Activated CD8-positive, alpha-beta memory T cell treated with anti-CD3 and anti-CD28 coated beads, Interleukin-2, amount 50 U/mL, for 4 hours (primary cell): ENCODE results near the gene FAM53C.
"Not testable (repeated sequence)": the region's sequence is repeated elsewhere in the genome, so short reads cannot be mapped to it uniquely, and the experiment has no call there.

Experiments used
- DNase-seq: peaks from one replicate; pipeline ENCODE4 v3.0.0-alpha.2; 2020

Gene FAM53C

DNA sequence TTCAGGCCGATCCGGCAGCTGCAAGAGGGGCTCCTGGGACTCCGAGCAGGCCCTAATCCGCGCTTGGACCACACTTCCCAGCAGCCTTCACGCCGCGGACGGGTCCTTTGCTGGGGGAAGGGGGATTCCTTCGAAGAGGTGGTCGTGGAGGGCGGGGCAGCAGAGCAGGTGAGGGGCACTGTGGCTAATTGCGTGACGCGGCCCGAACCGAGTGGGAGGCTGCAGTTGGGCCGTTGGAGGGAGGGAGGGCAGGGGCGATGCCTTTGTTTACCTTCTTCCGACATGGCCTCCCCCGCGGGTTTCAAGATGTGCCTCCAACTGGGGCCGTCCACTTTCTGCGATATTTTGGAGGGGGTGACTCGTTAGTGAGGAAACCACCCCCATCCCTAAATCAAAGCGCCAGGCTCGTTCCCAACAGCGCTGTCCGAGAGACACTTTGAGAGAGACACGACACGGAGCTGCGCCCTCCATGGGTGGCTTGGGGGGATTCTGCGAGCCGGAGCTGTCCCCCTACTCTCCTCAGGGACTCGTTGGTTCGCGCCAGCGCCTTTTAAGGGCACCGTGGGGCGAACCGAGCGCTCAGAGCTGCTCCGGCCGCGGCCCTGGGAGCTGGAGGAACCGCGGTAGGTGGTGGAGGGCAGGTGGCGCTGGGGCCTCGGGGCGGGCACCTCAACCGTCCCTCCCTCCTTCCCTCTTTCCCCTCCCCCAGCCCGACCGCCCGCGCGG is at the start of gene FAM53C:
FAM53C (plus strand) TSS at position 582 of the 726 bp plus-strand sequence. CDS start 3,070 bp downstream, outside the sequence.
- peak; percentile 90 for DNase-seq

DNA sequence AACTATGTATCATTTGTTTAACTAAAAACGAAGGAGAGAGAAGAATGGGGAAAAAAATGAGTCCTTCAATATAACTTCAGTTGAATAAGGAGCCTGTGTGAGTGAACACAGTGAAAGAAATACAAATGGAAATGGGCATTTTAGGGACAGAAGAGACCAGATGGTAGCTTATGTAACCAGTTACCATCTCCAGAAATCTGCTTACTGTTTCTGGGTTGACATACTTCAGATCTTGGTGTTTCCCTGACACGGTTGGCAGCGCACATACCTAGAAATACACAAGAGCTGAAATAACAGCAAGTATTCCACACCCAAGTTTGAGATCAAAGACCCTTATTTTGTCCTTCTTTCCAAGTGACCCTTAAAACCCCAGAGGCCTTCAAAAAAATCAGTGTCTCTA is 48.8 kb upstream of the FAM53C start:
- DNase-seq: no peak

GRCh38 chr5:138303372-138303771 is 34.7 kb upstream of the FAM53C start:
- no peak for DNase-seq

- no peak for DNase-seq
Measured at GRCh38 chr5:138305797-138306196, 32.3 kb upstream of the FAM53C start.

GRCh38 chr5:138315751-138316278 is 22.3 kb upstream of the FAM53C start:
- no peak for DNase-seq

GRCh38 chr5:138316355-138316754 is 21.7 kb upstream of the FAM53C start:
- no peak for DNase-seq

- DNase-seq: not testable (repeated sequence)
Measured at GRCh38 chr5:138318211-138318610, 19.9 kb upstream of the FAM53C start.

GRCh38 chr5:138330813-138331448 is 7.1 kb upstream of the FAM53C start:
- DNase-seq: no peak

DNA sequence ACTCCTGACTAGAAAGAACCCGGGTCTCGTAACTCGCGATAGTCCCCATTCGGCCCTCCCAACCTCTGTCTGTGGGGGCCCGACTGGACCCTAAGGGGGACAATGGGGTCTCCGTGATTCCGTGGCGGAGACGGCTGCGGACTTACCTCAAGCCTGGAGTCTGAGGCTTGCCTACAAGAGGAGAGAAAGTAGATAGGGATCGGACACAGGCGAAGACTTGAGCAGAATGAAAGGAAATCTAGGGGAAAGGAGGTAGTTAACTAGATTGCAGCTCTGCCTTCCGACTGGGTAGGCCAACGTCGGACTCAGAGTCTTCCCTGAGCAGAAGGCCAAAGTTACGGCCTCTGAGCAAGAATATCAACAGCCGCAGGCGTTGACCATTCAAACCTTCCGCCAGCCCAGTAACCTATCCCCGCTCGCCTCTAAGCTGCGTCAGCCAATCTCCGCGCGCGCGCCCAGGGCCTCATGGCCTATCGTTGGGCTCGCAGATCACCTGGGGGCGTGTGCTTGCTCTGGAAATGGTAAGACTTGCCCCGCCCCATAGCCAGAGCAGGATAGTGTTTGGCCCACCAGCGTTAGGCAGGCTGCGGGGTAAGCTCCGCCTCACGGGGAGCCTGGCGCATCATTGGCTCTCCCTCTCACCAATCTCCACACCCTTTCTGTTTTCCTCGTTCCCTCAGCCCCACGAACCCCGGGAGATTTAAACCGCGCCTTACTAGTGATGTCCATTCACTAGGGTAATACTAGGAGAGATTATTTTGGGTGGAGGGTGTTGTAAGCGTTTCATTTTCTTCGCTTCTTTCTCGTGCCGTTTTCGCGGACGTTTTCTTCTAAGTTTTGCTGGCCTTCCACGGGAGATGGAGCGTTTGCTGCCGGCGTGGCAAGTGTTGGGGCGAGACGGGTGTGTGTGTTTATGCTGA is 6.4 kb upstream of the FAM53C start, which contains the start of gene CDC25C:
CDC25C (minus strand) TSS at position 356 of the 920 bp plus-strand sequence. CDS start 624 bp downstream, outside the sequence.
- peak; percentile 93 for DNase-seq

GRCh38 chr5:138334867-138335447 is 3.1 kb upstream of the FAM53C start:
- DNase-seq: no peak

DNA sequence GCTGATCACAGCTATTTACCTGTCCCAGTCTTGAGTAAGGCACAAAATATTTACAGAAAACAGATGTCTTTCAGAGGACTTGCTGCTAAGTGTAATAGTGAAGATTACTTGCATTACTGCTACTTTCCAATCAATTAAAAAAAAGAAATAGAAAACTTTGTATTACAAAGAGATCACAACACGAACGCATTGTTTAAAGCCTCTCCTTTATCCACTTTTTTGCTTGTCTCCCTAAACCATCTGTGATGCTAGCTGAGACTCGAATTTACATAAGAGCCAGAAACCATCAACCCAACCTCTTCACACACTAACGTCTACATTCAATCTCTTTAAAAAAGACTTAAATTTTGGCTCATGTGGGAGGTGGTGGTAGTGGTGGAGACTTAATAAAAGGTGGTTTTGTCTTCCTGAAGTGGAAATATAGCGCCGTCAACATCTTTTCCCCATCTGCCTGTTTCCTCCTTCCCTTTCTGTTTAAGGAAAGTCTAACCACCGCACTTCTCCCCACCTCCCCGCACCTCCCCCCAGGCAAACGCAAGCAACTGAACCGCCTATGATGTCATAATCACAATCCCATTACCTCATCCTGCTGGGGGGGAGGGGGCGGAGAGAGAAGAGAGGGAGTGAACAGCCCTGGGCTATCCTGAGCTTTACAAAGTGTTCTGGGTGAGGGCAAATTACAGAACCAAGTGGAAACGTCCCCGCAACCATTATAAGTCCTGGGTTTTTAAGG is 948 bp upstream of the FAM53C start:
- no peak for DNase-seq

DNA sequence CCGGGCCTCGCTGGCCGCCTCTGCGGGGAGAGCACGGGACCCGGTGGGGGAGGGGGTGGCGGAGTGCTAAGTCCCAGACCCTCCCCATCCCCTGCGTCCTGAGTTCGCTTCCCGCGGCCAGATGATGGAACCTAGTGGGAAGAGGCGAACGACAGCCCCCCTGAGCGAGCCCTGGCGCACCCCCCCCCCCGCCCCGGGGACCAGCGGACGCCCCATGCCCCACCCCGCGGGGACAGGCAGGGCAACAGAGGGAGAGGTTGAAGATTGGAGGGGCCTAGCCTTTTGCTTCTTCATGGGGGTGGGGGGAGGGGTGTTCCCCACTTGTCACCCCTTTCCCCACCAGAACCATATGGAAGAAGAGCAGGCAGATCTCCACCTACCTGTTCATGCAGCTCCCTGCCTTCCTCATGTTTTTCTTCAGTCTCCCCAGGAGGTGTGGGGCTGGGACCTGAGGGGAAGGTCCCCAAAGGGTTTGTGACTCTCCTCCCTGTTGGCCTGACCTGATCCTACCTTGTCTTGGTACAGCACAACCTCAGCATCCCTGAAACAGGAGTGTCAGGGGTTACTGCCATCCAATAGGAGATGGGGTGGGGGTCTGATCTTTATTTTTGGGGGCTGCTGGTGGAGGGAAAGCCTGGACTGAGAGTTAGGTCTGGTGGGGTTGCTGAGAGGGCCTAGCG is 485 bp downstream of the FAM53C start:
- no peak for DNase-seq

DNA sequence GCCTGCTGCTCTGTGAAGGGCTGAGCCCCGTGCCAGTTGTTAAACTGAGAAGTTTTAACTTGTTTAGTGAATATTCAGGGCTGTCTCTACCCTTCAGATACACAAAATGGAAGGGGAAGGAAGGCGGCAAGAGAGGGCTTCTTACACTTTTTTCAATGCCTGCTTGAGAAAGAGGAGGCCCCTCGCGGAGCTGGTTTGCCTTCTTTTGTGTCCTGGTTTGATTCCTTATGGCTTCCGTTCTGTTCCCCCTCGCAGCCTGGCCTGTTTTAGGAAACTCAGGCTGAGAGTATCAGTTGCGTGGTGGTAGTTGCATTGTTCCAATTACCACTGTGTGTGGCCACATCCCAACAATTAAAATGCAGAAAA is 1.0 kb downstream of the FAM53C start:
- DNase-seq: no peak

- DNase-seq: no peak
Measured at GRCh38 chr5:138339464-138339863, 1.4 kb downstream of the FAM53C start.

GRCh38 chr5:138340008-138340407 is 1.9 kb downstream of the FAM53C start:
- DNase-seq: no peak

GRCh38 chr5:138344887-138345622 is 7.0 kb downstream of the FAM53C start:
- no peak for DNase-seq

DNA sequence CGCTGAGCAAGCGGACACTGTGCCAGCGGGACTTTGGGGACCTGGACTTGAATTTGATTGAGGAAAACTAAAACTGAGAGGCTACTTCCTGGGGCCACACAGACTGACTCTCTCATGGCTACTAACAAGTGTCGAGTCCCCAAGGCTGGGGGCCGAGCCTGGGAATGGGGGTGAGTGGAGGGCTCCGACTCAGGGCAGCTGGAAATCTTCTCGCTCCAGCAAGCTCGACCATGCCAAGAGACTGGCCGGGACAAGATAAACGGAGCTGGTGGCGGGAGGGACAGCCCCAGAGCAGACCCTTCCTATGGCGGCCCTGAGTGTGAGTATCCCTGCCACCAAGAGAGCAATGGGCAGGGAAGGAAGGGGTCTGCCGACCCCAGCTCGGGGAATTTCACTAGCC is 8.8 kb downstream of the FAM53C start:
- DNase-seq: no peak

- no peak for DNase-seq
Measured at GRCh38 chr5:138349852-138350562, 11.9 kb downstream of the FAM53C start.

DNA sequence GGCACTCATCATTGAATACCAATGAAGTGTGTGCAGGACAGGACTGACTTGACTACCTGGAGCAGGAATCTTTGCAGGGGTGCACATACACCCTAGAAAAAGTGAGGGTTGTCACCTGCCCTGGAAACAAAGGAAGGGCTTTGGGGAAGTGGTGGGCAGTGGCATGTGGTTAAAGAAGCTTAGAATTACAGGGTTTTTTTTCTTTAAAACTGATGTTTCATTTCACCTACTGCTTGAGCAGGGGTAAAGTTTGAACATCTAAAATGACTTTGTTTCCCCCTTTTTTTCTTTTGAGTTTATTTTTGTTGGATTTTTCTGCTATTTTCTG is 12.5 kb downstream of the FAM53C start:
- DNase-seq: no peak

GRCh38 chr5:138351056-138351455 is 13.0 kb downstream of the FAM53C start:
- DNase-seq: no peak
